HG03095 (cell line): Measurements from ENCODE around the gene ANTXR1.
"Not testable (repeated sequence)": the region's sequence is repeated elsewhere in the genome, so short reads cannot be mapped to it uniquely, and the experiment has no call there.

Source experiments
- ATAC-seq: cut with Tn5 transposase; IDR thresholded peaks from one replicate; pipeline ENCODE4 v1.9.1; 2021; ENCODE audit warnings: moderate library complexity; ENCODE audit not compliant: unreplicated experiment

ANTXR1 gene

DNA sequence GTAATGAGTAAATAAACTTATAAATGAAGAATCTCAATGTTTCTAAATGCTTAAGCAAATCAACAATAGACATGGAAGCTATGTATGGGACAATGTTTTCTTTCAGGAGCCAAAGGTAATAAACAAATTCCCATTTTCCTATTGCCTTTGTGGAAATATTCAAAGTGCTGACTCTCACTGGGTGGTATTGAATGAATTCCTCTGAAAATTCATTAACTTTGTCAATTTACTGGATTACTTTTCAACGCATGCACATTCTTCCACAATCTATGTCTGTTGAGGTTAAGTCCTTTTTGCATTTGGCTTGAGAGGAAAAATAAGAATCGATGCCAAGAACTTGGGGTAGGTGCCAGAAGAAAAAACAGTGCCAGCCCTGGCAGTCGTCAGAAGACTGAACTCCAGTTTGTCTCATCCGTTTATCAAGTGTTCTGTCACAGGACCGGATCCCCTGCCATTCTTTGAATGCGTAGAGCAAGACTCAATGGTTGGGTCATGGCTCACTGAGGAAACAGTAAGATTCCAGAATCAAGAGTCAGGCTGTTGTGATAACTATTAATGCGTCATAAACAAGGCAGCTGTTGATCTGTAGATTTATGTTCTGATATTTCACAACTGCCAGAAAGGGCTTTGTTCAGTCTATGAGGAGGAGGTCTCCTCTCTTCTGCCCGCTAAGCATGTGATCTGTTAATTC lies 240.8 kb downstream of the ANTXR1 start:
- no peak for ATAC-seq

DNA sequence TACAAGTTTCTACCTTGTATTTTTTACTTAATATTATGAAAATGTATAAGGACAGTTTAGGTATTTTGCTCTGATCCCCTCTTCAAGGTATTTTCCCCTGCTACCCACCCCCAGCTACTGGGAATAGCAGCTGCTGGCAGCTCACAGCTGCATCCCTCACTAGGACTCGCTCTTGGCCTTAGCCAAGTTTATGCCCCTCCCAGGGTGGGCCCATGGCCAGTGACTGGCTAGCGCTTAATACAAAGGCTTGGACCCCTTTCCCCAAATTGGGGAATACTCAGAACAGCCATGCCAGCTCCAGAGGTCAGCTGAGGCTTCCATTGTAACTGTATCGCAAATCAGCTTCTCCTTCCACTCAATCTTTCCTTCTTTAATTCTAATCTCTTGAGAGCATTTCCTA lies 242.8 kb downstream of the ANTXR1 start:
- ATAC-seq = no peak

DNA sequence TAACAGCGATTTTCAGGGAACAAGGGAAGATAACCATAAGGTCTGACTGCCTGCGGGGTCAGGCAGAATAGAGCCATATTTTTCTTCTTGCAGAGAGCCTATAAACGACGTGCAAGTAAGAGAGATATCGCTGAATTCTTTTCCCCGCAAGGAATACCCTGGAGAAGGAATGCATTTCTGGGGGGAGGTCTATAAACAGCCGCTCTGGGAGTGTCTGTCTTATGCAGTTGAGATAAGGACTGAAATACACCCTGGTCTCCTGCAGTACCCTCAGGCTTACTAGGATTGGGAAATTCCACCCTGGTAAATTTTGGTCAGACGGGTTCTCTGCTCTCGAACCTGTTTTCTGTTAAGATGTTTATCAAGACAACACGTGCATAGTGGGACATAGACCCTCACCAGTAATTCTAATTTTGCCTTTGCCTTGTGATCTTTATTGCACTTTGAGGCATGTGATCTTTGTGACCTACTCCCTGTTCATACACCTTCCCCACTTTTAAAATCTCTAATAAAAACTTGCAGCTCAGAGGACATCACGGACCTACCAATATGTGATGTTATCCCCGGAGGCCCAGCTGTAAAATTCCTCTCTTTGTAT lies 247.1 kb downstream of the ANTXR1 start:
- not testable (repeated sequence) for ATAC-seq

DNA sequence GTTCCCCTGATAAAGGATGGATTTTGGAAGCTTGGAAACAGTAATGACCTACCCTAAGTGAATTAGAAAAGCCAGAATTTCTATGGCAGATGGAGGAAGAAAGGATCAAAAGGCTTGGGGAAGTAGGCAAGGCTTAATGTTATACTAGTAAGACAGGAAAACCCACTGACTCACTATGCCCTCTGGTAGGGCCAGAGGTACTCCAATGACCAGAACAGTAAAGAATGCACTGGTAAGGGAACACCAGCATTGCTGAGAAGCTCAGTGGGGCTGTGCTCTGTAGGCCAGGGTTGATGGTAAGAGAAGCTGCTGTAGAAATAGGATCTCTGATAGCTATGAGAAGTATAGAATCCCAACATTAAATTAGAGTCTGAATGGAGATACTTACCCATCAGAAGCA lies 247.7 kb downstream of the ANTXR1 start:
- ATAC-seq = no peak

DNA sequence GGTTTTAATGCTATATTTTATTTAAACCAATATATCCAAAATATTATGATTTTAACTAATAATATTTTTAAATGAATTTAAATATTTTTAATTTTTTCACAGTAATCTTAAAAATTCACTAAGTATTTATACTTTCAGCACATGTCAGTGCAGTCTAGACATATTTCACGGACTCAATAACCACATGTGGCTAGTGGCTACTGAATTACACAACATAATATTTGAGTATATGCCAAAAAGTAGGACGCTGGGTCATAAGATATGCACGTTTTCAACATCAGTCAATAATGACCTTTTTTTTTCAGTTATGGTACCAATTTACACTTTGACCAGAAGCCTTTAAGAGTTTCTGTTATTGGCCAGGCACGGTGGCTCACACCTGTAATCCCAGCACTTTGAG lies 256.4 kb downstream of the ANTXR1 start:
- no peak for ATAC-seq

DNA sequence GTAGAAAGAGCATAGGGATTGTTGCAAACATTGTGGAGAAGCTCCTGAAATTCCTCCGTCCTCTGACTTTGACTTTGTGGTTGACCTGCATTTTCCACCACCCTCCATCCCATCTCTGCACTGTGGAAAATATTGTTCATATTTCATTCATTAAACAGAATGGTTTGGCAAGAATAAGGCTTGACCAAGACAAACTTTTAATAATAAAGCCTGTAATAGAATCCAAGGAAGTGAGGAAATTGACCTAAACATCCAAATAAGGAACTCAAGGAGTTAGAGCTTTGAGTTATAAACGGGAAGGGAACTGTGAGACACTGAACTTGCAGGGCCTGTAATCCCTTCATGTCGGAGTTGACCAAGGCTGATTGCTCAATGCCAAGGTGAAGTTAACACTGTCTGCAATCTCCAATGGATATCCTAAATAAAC lies 258.9 kb downstream of the ANTXR1 start:
- no peak for ATAC-seq

DNA sequence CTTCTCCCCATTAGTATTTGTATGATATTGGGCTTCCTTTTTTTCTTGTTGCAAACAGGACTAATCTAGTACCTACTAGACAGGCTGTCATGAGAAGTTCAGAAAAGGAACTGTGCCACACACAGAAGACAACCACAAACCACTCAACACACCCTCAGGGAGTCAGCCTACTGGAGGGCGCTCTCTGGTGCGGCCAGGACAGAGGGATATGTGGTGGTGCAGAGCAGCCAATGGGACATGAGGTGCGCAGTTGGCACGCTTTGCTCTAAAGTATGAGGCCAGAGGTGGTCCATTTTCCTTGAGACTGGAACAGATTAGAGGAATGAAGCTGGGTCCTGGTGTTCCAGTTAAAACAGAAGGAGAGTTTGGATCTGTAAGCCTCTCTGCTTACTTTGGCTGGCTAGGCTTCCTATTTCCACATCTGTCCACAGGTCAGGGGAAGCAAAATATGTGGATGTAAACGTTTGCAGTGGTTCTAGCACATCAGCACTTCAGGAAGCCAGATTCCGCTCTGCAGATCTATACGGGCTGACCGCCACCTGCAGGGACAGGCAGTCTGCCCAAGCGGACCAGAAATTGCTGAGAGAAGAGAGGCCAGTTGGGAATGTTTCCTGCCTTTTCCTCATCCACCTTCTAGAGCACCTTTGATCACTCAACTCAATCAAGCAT lies 260.0 kb downstream of the ANTXR1 start:
- no peak for ATAC-seq

DNA sequence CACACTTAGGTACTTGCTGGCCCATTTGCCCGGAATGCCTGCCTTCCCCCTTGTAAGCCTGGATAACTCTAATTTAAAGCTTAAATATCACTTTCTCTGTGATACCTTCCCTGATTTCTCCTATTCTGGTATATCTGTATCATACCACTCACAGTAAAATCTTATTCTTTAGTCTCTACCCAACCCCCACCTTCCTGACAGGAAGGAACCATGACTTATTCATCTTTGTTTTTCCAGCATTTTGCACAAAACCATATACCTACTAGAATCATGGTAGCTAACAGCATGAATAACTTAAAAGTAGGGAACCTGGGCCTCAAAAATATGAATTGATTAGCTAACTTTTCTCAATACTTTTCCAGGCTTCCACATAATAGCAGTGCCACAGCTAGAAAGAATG lies 262.5 kb downstream of the ANTXR1 start:
- ATAC-seq = no peak

DNA sequence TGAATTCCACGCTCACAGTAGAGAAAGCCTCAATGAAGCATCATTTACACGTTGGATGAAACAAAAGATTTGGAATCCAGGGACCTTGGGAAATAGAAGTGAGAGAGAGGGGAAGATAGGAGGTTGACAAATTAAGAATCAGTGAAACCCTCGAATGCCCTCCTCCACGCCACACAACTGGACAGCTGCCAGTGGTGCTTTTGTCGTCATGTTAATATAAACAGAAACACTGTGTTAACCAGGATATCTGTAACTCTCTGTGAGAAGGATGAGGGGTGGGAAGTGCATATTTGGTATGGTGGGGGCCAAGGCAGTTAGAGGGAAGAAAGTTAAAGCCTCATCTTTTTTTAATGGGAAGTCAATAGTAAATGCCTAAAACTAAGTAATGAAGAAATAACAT lies 265.4 kb downstream of the ANTXR1 start:
- ATAC-seq = no peak

DNA sequence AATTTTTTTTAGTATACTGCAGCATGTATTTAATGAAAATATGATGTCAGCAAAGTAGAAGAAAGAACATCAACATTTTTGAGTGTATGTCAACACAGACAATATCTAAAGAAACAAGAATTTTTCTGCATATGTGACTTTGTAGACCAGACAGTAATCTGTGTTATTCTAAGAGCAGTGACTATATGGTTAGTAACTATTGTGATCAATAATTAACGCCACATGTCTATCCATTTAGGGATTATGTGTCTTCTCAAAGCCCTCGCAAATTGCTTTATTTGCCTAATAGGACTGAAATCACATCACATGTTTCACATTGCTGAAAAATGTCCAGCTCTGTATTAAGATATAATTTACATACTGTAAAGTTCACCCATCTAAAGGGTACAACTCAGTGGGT lies 266.2 kb downstream of the ANTXR1 start:
- ATAC-seq = no peak

DNA sequence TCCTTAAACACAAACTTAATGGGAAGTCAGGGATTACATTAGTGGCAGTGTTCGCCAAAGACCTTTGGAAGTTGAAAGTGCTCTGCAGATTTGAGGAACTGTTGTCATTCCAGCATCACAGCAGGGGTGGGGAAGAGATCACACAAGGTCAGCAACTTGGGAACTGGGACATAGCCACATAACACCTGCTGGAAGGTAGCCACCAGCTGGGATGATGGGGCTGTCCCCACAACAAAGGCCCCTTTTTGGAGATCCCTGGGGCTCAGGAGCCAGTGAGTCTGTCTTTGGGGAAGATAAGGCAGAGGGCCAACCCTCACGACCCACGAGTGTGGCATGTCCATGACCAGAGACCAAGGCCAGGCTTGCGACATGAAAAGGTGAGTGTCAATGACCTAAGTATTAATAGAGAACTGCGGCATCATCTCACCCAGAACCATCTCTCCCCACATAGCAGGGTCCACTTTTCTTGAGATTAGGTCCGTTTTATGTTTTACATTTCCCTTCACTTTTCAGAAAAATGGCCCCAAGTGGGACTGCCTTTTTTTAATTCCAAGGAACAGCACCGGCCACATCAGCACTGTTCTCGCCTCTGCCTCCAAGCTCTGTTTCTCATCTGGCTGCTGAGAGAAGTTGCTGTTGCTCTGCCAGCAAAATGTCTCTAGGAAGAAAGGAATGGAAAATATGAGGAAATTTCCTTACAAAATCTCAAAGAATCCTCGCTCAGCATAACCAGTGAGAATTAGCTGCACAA lies 267.1 kb downstream of the ANTXR1 start:
- ATAC-seq = no peak

DNA sequence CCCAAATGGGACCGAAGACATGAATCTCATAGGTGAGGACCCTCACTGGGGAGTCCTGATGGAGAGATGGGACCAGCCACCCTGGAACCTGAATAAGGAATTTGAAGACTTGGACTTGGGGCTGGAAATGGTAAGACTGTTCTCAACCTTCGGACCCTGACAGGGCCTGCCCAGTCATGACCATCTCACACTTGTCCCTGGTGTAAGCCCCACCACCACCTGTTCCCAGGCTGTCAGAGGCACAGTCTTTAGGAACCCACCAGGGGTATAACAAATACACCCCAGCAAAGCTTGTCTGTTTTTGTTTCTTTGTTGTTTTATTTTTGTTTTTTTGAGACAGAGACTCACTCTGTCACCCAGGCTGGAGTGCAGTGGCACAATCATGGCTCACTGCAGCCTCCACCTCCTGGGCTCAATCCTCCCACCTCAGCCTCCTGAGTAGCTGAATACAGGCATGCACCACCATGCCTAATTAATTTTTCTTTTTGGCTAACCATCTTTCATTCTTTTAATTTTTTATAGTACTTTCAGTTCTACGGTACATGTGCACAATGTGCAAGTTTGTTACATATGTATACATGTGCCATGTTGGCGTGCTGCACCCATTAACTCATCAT lies 267.9 kb downstream of the ANTXR1 start:
- no peak for ATAC-seq

DNA sequence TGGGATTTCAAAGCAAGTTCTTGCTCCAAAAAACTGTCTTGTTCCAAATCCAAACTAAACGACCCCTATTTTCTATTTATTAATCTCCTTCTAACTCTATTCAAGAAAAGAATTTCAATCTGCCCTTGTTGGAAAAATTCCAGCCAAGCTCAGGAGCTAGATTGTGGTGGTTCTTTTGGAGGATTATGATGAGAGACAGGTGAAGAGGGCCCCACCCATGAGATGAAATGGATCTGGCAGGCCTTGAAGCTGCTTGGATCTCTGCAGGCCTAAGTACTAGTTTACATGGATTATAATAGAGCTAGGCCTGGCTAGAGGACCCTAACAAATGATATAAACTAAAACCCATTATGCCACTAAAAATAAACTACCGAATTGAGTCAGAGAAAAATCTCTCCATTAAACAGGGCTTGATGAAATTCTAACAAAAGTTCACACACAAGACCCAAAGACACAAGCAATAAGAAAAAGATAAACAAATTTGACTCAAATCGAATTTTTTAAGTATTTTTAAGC lies 272.5 kb downstream of the ANTXR1 start:
- ATAC-seq = no peak

DNA sequence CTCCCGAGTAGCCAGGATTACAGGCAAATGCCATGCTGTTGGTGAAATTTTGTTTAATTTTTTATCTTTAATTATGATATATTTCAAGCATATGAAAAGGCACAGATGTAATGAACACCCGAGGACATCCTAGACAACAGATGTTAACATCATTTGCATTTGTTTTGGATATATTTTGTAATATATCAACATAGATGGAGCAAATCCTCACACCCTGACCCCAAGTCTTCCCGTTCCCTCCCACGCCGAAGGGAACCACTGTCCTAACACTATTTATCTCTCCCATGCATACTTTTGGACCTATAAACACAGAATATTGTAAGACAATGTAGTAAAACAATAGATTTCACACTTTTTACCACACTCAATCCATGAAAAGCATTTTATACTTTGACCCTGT lies 274.6 kb downstream of the ANTXR1 start:
- no peak for ATAC-seq

DNA sequence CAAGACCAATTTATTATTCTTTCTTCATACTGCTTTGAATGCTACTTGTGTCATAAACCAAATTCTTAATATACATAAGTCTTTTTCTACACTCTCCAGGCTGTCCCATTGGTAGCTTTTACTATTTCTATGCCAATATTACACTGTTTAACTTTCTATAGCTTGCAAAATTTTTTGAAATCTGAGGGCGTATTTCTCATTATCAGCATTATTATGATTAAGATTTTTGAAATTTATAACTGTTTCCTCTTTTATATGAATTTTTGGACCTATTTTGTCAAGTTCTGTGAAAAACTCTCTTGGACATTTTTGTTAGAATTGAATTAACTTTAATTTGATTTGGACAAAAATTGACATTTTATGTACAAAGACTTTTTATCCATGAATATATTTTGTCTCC lies 275.4 kb downstream of the ANTXR1 start:
- no peak for ATAC-seq

DNA sequence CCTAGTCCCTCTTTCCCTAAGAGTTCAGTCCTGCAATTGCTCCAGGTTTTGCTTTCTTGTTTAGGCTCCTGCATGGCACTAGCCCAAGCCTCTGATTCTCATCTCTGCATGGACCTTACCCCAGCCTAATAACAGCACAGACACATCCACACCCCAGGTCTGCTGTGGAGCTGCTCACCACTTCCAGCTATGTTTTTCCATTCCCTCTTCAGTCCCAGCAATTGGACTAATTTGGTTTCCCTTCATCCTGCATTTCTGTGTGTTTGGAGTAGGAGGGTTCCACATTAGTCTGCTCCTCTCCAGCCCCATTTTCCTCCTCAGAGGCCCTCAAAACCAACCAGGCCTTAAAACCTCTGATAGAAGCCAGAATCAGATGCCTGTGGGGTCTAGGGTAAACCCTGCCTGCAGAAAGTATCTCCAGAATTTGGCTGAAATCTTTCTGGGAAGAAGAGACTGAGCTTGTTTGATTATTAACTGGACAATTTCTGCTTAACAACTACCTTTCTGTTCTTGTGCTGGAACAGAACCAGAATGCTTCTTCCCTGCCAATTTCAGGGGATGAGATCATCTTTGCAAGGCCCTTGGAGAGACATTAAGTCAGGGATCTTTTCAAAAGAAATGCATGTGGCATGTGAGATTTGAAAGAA lies 278.1 kb downstream of the ANTXR1 start:
- no peak for ATAC-seq

DNA sequence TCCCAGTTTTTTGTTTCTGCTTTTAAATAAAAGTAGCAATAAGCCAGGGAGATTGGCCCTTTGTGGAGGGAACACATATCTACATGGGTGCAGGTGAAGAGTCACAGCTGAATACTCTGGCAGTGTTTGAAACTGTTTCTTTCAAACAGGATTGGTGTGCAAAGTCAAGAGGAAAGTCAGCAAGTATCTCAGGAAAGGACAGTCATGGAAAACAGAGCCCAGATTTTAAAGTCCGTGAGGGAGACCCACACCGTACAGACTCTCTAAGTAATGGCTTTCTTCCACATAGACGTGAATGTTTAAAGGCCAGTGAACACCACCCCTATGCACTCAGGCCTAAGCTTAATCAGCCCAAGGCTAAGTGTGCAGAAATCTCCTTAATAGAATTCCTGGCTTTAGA lies 278.7 kb downstream of the ANTXR1 start:
- ATAC-seq = no peak

DNA sequence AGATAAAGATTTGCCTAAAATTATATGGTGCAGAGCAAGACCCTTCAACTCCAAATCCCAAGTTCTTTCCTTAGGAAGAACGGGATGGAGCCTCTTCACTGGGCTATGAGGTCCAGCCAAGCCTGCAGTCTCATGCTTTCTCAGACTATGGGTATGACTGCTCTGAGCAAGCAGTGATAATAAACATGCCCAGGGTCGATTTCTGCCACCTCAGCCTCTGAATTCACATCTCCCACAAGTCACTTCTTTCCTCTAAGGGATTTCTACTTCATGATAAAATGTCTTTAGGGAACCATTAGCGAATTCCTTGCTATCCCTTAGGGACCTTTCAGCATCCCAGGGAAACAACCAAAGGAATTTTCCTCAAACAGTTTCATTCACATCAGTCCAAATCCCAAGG lies 279.3 kb downstream of the ANTXR1 start:
- no peak for ATAC-seq

DNA sequence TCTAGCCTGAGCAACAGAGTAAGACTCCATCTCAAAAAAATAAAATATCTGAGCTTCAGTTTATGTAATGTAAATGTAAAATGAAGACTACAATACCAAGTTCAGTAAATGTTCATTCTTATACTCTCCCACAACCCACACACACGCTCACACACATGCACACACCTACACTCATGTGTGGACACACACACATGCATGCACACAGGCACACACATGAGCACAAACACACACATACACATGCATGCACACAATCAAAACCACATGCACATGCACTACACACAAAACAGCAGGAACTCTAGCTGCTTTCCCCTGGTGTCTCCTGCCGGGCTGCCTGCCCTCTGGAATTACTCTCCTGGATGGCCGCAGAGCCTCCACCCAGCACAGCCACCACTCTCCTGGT lies 283.4 kb downstream of the ANTXR1 start:
- ATAC-seq = no peak

DNA sequence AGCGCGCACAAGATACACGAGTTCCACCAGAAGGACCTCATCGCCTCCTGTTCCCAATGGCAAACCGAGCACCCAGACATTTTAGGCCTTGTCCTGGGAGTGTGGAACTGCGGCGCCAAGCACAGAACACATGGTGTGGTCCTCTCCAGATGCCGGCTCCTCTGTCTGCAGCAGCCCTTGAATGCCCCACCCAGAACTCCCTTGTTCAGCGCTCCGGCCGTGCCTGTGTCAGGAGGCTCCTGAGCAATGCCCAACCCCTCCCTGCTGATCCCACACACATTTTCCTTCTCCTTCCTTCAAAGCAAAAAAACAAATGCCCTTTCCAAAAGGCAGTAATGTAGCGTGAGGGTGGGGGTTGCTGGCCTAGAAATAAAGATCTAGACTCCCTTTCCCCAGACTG lies 284.2 kb downstream of the ANTXR1 start:
- no peak for ATAC-seq

DNA sequence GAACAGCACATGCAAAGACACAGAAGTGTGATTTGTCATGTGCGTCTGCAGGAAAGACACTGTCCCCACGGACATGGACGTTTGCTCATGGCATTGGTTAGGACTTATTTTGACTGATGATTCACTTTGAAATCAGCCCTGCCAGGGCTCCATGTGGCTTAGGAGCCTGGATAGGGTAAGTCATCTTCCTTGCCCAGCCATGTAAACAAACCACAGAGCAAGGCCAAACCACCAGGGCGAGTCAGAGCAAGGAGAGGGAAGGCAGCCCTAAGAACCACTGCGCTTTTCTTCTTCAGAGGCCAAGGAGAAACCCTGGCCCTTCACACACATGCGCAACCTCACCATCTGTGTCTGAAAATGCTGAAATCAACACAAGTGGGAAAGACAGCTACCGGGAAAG lies 285.3 kb downstream of the ANTXR1 start:
- ATAC-seq = no peak
